KMS-11 (cell line): ENCODE measurements around the gene SCMH1.

ENCODE experiments used
- H2AFZ ChIP-seq: fragments of 200-600 bp; sonication (generic); 2 replicates; pipeline ENCODE4 v1.6.1; 2016; ENCODE audit warnings: antibody characterized with exemption, mixed run types, low read depth
- H3K27ac ChIP-seq: fragments of 200-600 bp; sonication (generic); 2 replicates; pipeline ENCODE4 v1.6.1; 2016; ENCODE audit warnings: mild to moderate bottlenecking, mixed run types
- H3K27me3 ChIP-seq: fragments of 200-600 bp; sonication (generic); 2 replicates; pipeline ENCODE4 v1.6.1; 2017; ENCODE audit warnings: mild to moderate bottlenecking, low read depth, mixed run types, moderate library complexity; ENCODE audit not compliant: insufficient read depth
- H3K36me3 ChIP-seq: fragments of 200-600 bp; sonication (generic); 2 replicates; pipeline ENCODE4 v1.6.1; 2017; ENCODE audit warnings: mild to moderate bottlenecking, mixed run types; ENCODE audit not compliant: insufficient read depth
- H3K4me1 ChIP-seq: fragments of 200-600 bp; sonication (generic); 2 replicates; pipeline ENCODE4 v1.6.1; 2016; ENCODE audit warnings: mild to moderate bottlenecking, low read depth, mixed run types; ENCODE audit not compliant: poor library complexity, severe bottlenecking
- H3K4me2 ChIP-seq: fragments of 200-600 bp; sonication (generic); 2 replicates; pipeline ENCODE4 v1.7.0; 2016; ENCODE audit warnings: mild to moderate bottlenecking, mixed run types
- H3K4me3 ChIP-seq: fragments of 200-600 bp; sonication (generic); IDR thresholded peaks from 2 replicates; pipeline ENCODE4 v1.6.1; 2017; ENCODE audit warnings: low read depth, low read length, mixed read lengths; ENCODE audit not compliant: insufficient read depth
- H3K79me2 ChIP-seq: fragments of 200-600 bp; sonication (generic); 2 replicates; pipeline ENCODE4 v1.6.1; 2016; ENCODE audit warnings: low read depth, mixed run types; ENCODE audit not compliant: insufficient read depth
- H3K9ac ChIP-seq: fragments of 200-600 bp; sonication (generic); 2 replicates; pipeline ENCODE4 v1.6.1; 2016; ENCODE audit warnings: mild to moderate bottlenecking, mixed run types
- H4K20me1 ChIP-seq: fragments of 200-600 bp; sonication (generic); 2 replicates; pipeline ENCODE4 v1.6.1; 2016; ENCODE audit warnings: mild to moderate bottlenecking, mixed run types; ENCODE audit not compliant: insufficient read depth
- CTCF ChIP-seq: fragments of 200-600 bp; sonication (generic); conservative IDR thresholded peaks from 2 replicates; pipeline ENCODE4 v1.6.1; 2017; ENCODE audit warnings: low read depth, mild to moderate bottlenecking, antibody characterized with exemption, low read length, moderate library complexity, mixed read lengths

Gene SCMH1

GRCh38 chr1:40986956-40987355 lies 255.2 kb downstream of the SCMH1 start:
- peaks cover 39% of the 10 kb centered on the region for H3K36me3 ChIP-seq
- H3K4me2 ChIP-seq = no peak overlapping the region
- peaks cover 14% of the 10 kb centered on the region for H3K4me1 ChIP-seq
- no peak overlapping the region for H3K27ac ChIP-seq
- no peak overlapping the region for H3K4me3 ChIP-seq
- TF ChIP-seq CTCF = no peak
- H3K27me3 ChIP-seq = no peaks in the 10 kb centered on the region
- no peak overlapping the region for H2AFZ ChIP-seq
- peaks cover 20% of the 10 kb centered on the region for H4K20me1 ChIP-seq
- peaks cover 50% of the 10 kb centered on the region for H3K79me2 ChIP-seq
- H3K9ac ChIP-seq = no peak overlapping the region

- Histone ChIP-seq H3K27ac (no peak overlapping the region), H3K79me2 (peaks cover 56% of the 10 kb centered on the region), H3K9ac (no peak overlapping the region), H2AFZ (no peak overlapping the region), H3K4me1 (peaks cover 20% of the 10 kb centered on the region), H3K36me3 (peaks cover 39% of the 10 kb centered on the region), H3K4me2 (no peak overlapping the region), H3K27me3 (no peaks in the 10 kb centered on the region), H4K20me1 (peaks cover 21% of the 10 kb centered on the region), H3K4me3 (no peak overlapping the region)
- no peak for TF ChIP-seq CTCF
Measured at GRCh38 chr1:40986328-40986783, 255.8 kb downstream of the SCMH1 start.

- Histone ChIP-seq H3K9ac (no peak overlapping the region), H2AFZ (no peak overlapping the region), H3K27me3 (no peaks in the 10 kb centered on the region), H3K79me2 (peaks cover 61% of the 10 kb centered on the region), H3K4me1 (peaks cover 25% of the 10 kb centered on the region), H3K4me2 (no peak overlapping the region), H3K36me3 (peaks cover 39% of the 10 kb centered on the region), H4K20me1 (peaks cover 21% of the 10 kb centered on the region), H3K27ac (no peak overlapping the region), H3K4me3 (no peak overlapping the region)
- TF ChIP-seq CTCF = no peak
Measured at GRCh38 chr1:40985875-40986274, 256.2 kb downstream of the SCMH1 start.

- Histone ChIP-seq H3K4me2 (no peak overlapping the region), H3K9ac (no peak overlapping the region), H3K36me3 (peaks cover 34% of the 10 kb centered on the region), H3K4me1 (peaks cover 25% of the 10 kb centered on the region), H3K4me3 (no peak overlapping the region), H3K27ac (no peak overlapping the region), H2AFZ (no peak overlapping the region), H4K20me1 (peaks cover 21% of the 10 kb centered on the region), H3K79me2 (peaks cover 67% of the 10 kb centered on the region), H3K27me3 (no peaks in the 10 kb centered on the region)
- TF ChIP-seq CTCF = no peak
Measured at GRCh38 chr1:40985161-40985560, 256.9 kb downstream of the SCMH1 start.
